B cell (primary cell): ENCODE measurements around the gene FAM114A1. TPM values are rescaled to one million over a fixed set of nuclear protein-coding genes. Genes with fewer than 3 reads are reported as not detected.
A peak's percentile ranks its signal among the peaks of the same experiment; 100 is the strongest.

ENCODE experiments used
- ATAC-seq: fragments of 200-7000 bp; cut with Tn5 transposase; one replicate; pipeline ENCODE4 v1.10.0; 2021; ENCODE audit warnings: low read depth, mild to moderate bottlenecking, moderate number of reproducible peaks, moderate library complexity
- CTCF ChIA-PET: fragments of 350-600 bp; sonication (Branson Sonifier 250); formaldehyde crosslinking; loops from one replicate; lab custom pipeline; 2021; ENCODE audit warnings: antibody characterized with exemption, inconsistent platforms; lab: Charles Lee
- POLR2A ChIA-PET: fragments of 350-600 bp; sonication (Branson Sonifier 250); formaldehyde crosslinking; loops from one replicate; lab custom pipeline; 2021; ENCODE audit warnings: antibody characterized with exemption; lab: Charles Lee
- DNase-seq: peaks from one replicate; pipeline ENCODE4 v3.0.0; 2013
- H2AFZ ChIP-seq: 2 replicates; pipeline ENCODE4 v1.6.1; 2012; ENCODE audit warnings: mild to moderate bottlenecking, low read depth, low read length; ENCODE audit not compliant: insufficient read depth, poor library complexity, severe bottlenecking
- H3K27ac ChIP-seq, 2 donors: 1 replicate in 1 of 2; 2 replicates in 1 of 2; pipeline ENCODE4 v1.5.1; 2012 to 2013; ENCODE audit warnings: low read length in 2 of 2, mild to moderate bottlenecking in 2 of 2, moderate library complexity in 1 of 2
- H3K27me3 ChIP-seq, 4 experiments: fragments of 200-600 bp in 1 of 4; sonication (generic) in 1 of 4; replicated peaks in 1 of 4; 1 replicate in 2 of 4; 2 replicates in 2 of 4; pipeline versions ENCODE4 v1.6.1 to v1.7.0; 2013 to 2016; ENCODE audit warnings: low read length in 3 of 4, mild to moderate bottlenecking in 2 of 4, mixed read lengths in 1 of 4, moderate library complexity in 1 of 4; ENCODE audit not compliant: insufficient read depth in 4 of 4, control insufficient read depth in 3 of 4; ENCODE audit errors: control extremely low read depth in 1 of 4
- H3K36me3 ChIP-seq, 2 experiments: replicated peaks in 1 of 2; 1 replicate in 1 of 2; 2 replicates in 1 of 2; pipeline versions ENCODE4 v1.6.1 to v1.7.1; 2013; ENCODE audit warnings: low read length in 1 of 2; ENCODE audit not compliant: insufficient read depth in 2 of 2, control insufficient read depth in 1 of 2; ENCODE audit errors: control extremely low read depth in 1 of 2, extremely low read depth in 1 of 2
- H3K4me1 ChIP-seq, 2 donors: fragments of 200-600 bp in 1 of 2; sonication (generic) in 1 of 2; 1 replicate in 1 of 2; 2 replicates in 1 of 2; pipeline versions ENCODE4 v1.5.1 to v1.6.1; 2013 to 2017; ENCODE audit warnings: low read length in 2 of 2; ENCODE audit not compliant: control insufficient read depth in 2 of 2, insufficient read depth in 2 of 2
- H3K4me2 ChIP-seq: replicated peaks from 2 replicates; pipeline ENCODE3; 2012; ENCODE audit warnings: mild to moderate bottlenecking, low read depth, low read length; ENCODE audit not compliant: poor library complexity, severe bottlenecking
- H3K4me3 ChIP-seq, 5 experiments: fragments of 200-600 bp in 1 of 5; sonication (generic) in 1 of 5; 1 replicate in 3 of 5; 2 replicates in 2 of 5; pipeline versions ENCODE4 v1.5.1 to v1.7.0; 2011 to 2016; ENCODE audit warnings: low read length in 4 of 5, mild to moderate bottlenecking in 4 of 5, low read depth in 2 of 5, control low read depth in 1 of 5, moderate library complexity in 1 of 5; ENCODE audit not compliant: insufficient read depth in 1 of 5; ENCODE audit errors: control extremely low read depth in 1 of 5, extremely low read depth in 1 of 5
- H3K79me2 ChIP-seq: fragments of 200-600 bp; sonication (generic); one replicate; pipeline ENCODE4 v1.6.0; 2016; ENCODE audit warnings: low read length; ENCODE audit not compliant: control insufficient read depth, insufficient read depth
- H3K9ac ChIP-seq: fragments of 200-600 bp; sonication (generic); 2 replicates; pipeline ENCODE4 v1.6.1; 2017; ENCODE audit warnings: mild to moderate bottlenecking, low read length, moderate library complexity
- H3K9me3 ChIP-seq, 3 donors: one replicate each; pipeline versions ENCODE4 v1.6.1 to v1.7.1; 2013; ENCODE audit warnings: low read length in 2 of 3; ENCODE audit not compliant: control insufficient read depth in 2 of 3, insufficient read depth in 1 of 3; ENCODE audit errors: control extremely low read depth in 1 of 3
- H4K20me1 ChIP-seq: 2 replicates; pipeline ENCODE4 v1.6.0; 2012; ENCODE audit warnings: mild to moderate bottlenecking, low read length; ENCODE audit not compliant: insufficient read depth, control insufficient read depth, poor library complexity, severe bottlenecking
- H3K27ac Mint-ChIP-seq: one replicate; pipeline ENCODE4 v1.8.0; 2021; ENCODE audit warnings: mixed read lengths
- H3K27me3 Mint-ChIP-seq: one replicate; pipeline ENCODE4 v1.8.0; 2021; ENCODE audit warnings: mixed read lengths
- H3K4me1 Mint-ChIP-seq: one replicate; pipeline ENCODE4 v1.8.0; 2021; ENCODE audit warnings: mixed read lengths
- H3K4me3 Mint-ChIP-seq: one replicate; pipeline ENCODE4 v1.8.0; 2021; ENCODE audit warnings: mixed read lengths
- H3K9me3 Mint-ChIP-seq: one replicate; pipeline ENCODE4 v1.8.0; 2022; ENCODE audit warnings: mixed read lengths; ENCODE audit not compliant: insufficient read depth
- EZH2 ChIP-seq: IDR thresholded peaks from 2 replicates; pipeline ENCODE4 v1.6.1; 2012; ENCODE audit warnings: borderline replicate concordance, low read depth, mild to moderate bottlenecking, moderate library complexity, low read length; ENCODE audit not compliant: insufficient read depth, poor library complexity, severe bottlenecking
- WGBS: methylation state at CpG from one replicate; pipeline ENCODE4 v1.1.5; 2013; ENCODE audit warnings: missing lambda C conversion rate; ENCODE audit not compliant: insufficient coverage; 5-methylcytosine and 5-hydroxymethylcytosine counted together
- intact Hi-C: fragments of 100-400 bp; cut with micrococcal nuclease; formaldehyde crosslinking; loops from one replicate; pipeline ENCODE4 v1.10.0; 2022
- polyA plus RNA-seq: library from polyadenylated mRNA; depleted of rRNA; stranded (reverse); fragments of >200 nt; gene quantifications from 2 replicates; pipeline ENCODE4 v1.2.3, GENCODE V29; 2012
- total RNA-seq, 2 donors: library from RNA; stranded (reverse); fragments of 120-200 nt in 1 of 2; gene quantifications; 1 replicate in 1 of 2; 2 replicates in 1 of 2; pipeline versions ENCODE4 v1.2.3 to v1.2.4, GENCODE V29; 2013 to 2022
- TF ChIP-seq, protein P1 (sequence below): fragments of 200-600 bp; IDR thresholded peaks from one replicate; pipeline ENCODE4 v1.8.0; 2022; ENCODE audit warnings: antibody characterized with exemption, mild to moderate bottlenecking

FAM114A1 gene
- total and polyA plus RNA-seq, 2 donors (not counting 1 experiment from before 2014, with no cell fraction given) = 0.30 to 2.9 TPM

DNA sequence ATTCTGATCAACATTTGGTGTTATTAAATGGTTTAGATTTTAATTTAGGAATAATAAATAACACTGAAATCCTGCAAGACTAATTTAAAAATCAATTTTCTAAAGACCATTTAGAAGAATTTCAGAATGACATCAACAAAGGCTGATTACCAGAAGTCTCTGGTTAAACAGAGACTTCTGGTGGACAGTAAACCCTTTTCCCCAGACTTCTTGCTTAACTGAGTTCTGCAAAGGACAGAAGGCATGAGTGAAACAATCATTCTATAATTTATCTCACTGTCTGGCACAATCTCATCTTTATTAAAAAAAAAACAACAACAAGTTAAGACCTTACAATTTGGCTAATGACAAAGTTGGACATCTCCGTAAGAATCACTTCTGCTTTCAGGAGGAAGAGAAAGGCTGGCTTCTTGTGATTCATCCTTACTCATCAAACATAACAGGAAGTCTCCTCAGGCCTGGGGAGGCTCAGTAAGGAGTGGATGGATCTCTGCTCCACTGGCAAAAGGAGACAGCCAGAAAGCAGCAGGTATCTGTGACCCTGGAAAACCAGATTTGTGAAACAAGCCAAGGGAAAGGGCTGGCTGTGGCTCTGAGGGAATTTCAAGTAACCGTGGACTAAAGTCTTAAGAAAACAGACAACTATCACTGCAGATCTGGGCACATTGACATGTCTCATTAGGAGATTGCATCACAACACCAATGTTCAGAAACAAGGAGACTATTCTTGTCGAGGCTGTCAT is 10.1 kb upstream of the FAM114A1 start:
- Histone ChIP-seq H2AFZ (no peak overlapping the region), H3K79me2 (peaks cover 32% of the 10 kb centered on the region), H3K4me2 (peak overlapping the region; percentile 76), H3K4me3 (peak overlapping the region in 3 of 5 experiments; percentile 7 to 34 (median 27)), H3K9ac (peak overlapping the region; percentile 50), H3K27ac (peak overlapping the region; percentile 65 to 77), H4K20me1 (no peaks in the 10 kb centered on the region), H3K9me3 (no peaks in the 10 kb centered on the region), H3K27me3 (no peaks in the 10 kb centered on the region), H3K36me3 (no peaks in the 10 kb centered on the region), H3K4me1 (peaks cover 39 to 43% of the 10 kb centered on the region in 2 donors)
- peak; percentile 78 for DNase-seq
- H3K4me1 Mint-ChIP-seq = peaks cover 53% of the 10 kb centered on the region
- TF ChIP-seq, protein P1, sequence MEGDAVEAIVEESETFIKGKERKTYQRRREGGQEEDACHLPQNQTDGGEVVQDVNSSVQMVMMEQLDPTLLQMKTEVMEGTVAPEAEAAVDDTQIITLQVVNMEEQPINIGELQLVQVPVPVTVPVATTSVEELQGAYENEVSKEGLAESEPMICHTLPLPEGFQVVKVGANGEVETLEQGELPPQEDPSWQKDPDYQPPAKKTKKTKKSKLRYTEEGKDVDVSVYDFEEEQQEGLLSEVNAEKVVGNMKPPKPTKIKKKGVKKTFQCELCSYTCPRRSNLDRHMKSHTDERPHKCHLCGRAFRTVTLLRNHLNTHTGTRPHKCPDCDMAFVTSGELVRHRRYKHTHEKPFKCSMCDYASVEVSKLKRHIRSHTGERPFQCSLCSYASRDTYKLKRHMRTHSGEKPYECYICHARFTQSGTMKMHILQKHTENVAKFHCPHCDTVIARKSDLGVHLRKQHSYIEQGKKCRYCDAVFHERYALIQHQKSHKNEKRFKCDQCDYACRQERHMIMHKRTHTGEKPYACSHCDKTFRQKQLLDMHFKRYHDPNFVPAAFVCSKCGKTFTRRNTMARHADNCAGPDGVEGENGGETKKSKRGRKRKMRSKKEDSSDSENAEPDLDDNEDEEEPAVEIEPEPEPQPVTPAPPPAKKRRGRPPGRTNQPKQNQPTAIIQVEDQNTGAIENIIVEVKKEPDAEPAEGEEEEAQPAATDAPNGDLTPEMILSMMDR = no peak
- no peak for TF ChIP-seq EZH2
- peak overlapping the region; percentile 88 for H3K27ac Mint-ChIP-seq
- ChIA-PET CTCF (interaction anchor here (0.9 to 5.0 kb wide), 6 partner anchors 53 to 678 kb away, joined by 3 to 170 read pairs (median 59); partner anchors contain the start of genes TLR1 and TLR10), POLR2A (no interaction called here)
- peak; percentile 74 for ATAC-seq
- intact Hi-C loops = loop anchor here (5.0 to 10.0 kb wide), 4 partner anchors 190 to 883 kb away; no protein-coding TSS in a partner anchor
- peak overlapping the region; percentile 60 for H3K4me3 Mint-ChIP-seq
- WGBS = 14% methylated on average over 2 of the region's 3 CpGs
- no peaks in the 10 kb centered on the region for H3K9me3 Mint-ChIP-seq
- no peaks in the 10 kb centered on the region for H3K27me3 Mint-ChIP-seq

DNA sequence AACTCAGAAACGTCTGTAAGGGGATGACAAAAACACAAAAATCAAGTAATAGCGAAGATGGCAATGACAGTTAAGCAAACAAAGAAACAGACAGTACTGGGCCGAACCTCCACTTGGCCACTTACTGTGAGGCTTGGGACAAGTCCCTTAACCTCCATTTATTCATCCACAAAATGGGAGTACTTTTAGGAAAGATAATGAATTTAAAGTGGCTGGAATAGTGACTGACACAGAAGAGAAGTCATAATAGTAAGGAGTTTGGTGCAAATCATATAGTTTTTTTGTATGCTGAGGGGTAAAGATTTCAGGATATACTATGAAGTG is 9.5 kb upstream of the FAM114A1 start:
- H3K4me1 ChIP-seq = peaks cover 39 to 43% of the 10 kb centered on the region in 2 donors
- Mint-ChIP-seq H3K27ac (peak overlapping the region; percentile 88), H3K27me3 (no peaks in the 10 kb centered on the region), H3K4me3 (peak overlapping the region; percentile 60), H3K9me3 (no peaks in the 10 kb centered on the region), H3K4me1 (peaks cover 51% of the 10 kb centered on the region)
- 20% methylated on average over 1 of the region's 3 CpGs for WGBS
- POLR2A ChIA-PET = interaction anchor here (0.8 kb wide), 1 partner anchor 128 kb away, joined by 3 read pairs; no protein-coding TSS in a partner anchor
- H3K9me3 ChIP-seq = no peaks in the 10 kb centered on the region
- DNase-seq (no peak), ATAC-seq (no peak)
- H4K20me1 ChIP-seq = no peaks in the 10 kb centered on the region
- H3K27ac ChIP-seq = peak overlapping the region; percentile 65 to 77
- H3K36me3 ChIP-seq = no peaks in the 10 kb centered on the region
- intact Hi-C loops = loop anchor here (5.0 to 10.0 kb wide), 4 partner anchors 191 to 883 kb away; no protein-coding TSS in a partner anchor
- H3K4me3 ChIP-seq = no peak overlapping the region
- peak overlapping the region; percentile 50 for H3K9ac ChIP-seq
- CTCF ChIA-PET = interaction anchor here (1.1 to 5.0 kb wide), 4 partner anchors 75 to 678 kb away, joined by 3 to 170 read pairs (median 32); partner anchors contain the start of gene TLR10
- TF ChIP-seq, protein P1 = no peak
- TF ChIP-seq EZH2 = no peak
- peaks cover 32% of the 10 kb centered on the region for H3K79me2 ChIP-seq
- no peaks in the 10 kb centered on the region for H3K27me3 ChIP-seq
- H2AFZ ChIP-seq = no peak overlapping the region
- H3K4me2 ChIP-seq = peak overlapping the region; percentile 76
